Measurements from ENCODE around the gene KPNA4.
"Not testable (repeated sequence)": the region's sequence is repeated elsewhere in the genome, so short reads cannot be mapped to it uniquely, and the experiment has no call there.

DNA sequence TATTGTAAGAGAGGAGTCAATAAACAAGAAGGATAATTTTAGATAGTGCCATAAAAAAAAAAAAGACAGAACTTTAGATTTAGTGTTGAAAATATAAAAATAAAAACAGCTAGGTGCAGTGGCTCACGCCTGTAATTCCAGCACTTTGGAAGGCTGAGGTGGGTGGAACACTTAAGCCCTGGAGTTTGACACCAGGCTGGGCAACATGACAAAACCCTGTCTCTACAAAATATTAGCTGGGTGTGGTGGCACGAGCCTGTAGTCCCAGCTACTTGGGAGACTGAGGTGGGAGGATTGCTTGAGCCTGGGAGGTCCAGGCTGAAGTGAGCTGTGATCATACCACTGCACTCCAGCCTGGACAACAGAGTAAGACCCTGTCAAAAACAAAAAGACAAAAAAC is 49.0 kb downstream of the KPNA4 start:
- TF ChIP-seq, protein P1, sequence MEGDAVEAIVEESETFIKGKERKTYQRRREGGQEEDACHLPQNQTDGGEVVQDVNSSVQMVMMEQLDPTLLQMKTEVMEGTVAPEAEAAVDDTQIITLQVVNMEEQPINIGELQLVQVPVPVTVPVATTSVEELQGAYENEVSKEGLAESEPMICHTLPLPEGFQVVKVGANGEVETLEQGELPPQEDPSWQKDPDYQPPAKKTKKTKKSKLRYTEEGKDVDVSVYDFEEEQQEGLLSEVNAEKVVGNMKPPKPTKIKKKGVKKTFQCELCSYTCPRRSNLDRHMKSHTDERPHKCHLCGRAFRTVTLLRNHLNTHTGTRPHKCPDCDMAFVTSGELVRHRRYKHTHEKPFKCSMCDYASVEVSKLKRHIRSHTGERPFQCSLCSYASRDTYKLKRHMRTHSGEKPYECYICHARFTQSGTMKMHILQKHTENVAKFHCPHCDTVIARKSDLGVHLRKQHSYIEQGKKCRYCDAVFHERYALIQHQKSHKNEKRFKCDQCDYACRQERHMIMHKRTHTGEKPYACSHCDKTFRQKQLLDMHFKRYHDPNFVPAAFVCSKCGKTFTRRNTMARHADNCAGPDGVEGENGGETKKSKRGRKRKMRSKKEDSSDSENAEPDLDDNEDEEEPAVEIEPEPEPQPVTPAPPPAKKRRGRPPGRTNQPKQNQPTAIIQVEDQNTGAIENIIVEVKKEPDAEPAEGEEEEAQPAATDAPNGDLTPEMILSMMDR (IDR thresholded peaks at IDR 0.05) = not testable (repeated sequence)
- not testable (repeated sequence) for TF ChIP-seq POLR2AphosphoS5 (IDR thresholded peaks at IDR 0.05; ENCODE audit: insufficient read depth in 1 of 2, low read depth in 1 of 2); POLR2A (IDR thresholded peaks at IDR 0.05)
